Raji (cell line): Measurements from ENCODE around the gene CIITA.

ENCODE experiments used
- POLR2A ChIP-seq: IDR thresholded peaks from 2 replicates; pipeline ENCODE4 v1.6.1; 2011; ENCODE audit warnings: low read depth, low read length, control low read depth; ENCODE audit not compliant: insufficient read depth

Gene CIITA, protein sequence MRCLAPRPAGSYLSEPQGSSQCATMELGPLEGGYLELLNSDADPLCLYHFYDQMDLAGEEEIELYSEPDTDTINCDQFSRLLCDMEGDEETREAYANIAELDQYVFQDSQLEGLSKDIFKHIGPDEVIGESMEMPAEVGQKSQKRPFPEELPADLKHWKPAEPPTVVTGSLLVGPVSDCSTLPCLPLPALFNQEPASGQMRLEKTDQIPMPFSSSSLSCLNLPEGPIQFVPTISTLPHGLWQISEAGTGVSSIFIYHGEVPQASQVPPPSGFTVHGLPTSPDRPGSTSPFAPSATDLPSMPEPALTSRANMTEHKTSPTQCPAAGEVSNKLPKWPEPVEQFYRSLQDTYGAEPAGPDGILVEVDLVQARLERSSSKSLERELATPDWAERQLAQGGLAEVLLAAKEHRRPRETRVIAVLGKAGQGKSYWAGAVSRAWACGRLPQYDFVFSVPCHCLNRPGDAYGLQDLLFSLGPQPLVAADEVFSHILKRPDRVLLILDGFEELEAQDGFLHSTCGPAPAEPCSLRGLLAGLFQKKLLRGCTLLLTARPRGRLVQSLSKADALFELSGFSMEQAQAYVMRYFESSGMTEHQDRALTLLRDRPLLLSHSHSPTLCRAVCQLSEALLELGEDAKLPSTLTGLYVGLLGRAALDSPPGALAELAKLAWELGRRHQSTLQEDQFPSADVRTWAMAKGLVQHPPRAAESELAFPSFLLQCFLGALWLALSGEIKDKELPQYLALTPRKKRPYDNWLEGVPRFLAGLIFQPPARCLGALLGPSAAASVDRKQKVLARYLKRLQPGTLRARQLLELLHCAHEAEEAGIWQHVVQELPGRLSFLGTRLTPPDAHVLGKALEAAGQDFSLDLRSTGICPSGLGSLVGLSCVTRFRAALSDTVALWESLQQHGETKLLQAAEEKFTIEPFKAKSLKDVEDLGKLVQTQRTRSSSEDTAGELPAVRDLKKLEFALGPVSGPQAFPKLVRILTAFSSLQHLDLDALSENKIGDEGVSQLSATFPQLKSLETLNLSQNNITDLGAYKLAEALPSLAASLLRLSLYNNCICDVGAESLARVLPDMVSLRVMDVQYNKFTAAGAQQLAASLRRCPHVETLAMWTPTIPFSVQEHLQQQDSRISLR

DNA sequence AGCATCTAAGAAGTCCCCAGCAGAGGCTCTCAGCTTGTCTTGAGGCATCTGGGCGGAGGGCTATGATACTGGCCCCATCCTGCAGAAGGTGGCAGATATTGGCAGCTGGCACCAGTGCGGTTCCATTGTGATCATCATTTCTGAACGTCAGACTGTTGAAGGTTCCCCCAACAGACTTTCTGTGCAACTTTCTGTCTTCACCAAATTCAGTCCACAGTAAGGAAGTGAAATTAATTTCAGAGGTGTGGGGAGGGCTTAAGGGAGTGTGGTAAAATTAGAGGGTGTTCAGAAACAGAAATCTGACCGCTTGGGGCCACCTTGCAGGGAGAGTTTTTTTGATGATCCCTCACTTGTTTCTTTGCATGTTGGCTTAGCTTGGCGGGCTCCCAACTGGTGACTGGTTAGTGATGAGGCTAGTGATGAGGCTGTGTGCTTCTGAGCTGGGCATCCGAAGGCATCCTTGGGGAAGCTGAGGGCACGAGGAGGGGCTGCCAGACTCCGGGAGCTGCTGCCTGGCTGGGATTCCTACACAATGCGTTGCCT is at the start of gene CIITA:
TSS of gene CIITA (plus strand) at position 404 of the 543 bp plus-strand sequence. CDS start at position 533, 129 bp downstream.
- peak; percentile 98 for TF ChIP-seq POLR2A

DNA sequence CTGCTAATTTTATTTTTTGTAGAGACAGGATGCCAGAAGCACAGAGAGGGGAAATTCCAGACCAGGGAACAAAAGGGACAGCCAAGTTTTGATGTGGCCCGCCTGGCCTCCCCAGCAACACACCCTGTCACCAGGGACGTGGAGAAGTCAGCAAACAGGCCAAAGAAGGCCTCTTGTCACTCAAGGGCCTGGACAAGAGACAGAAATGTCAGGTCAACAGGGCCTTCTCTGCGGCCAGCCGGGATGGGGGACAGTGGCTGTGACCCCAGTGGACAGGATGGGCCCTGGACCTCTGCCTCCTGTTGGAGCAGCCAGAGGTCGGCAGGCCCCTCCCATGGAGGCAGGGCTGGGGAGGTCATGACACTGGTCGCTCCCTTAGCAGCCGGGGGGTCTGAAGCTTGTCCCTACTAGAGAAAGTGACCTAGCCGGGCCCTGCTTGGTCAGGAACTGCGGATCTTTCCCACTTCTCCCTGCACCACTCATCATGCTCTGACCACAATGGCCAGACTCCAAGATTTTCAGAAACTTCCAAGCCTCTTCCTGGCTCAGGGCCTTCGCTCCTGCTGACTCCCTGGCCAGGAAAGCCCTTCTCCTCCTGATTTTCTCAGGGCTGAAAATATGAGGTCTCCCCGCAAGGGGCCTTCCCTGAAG is 49.2 kb upstream of the CIITA start:
- no peak for TF ChIP-seq POLR2A

DNA sequence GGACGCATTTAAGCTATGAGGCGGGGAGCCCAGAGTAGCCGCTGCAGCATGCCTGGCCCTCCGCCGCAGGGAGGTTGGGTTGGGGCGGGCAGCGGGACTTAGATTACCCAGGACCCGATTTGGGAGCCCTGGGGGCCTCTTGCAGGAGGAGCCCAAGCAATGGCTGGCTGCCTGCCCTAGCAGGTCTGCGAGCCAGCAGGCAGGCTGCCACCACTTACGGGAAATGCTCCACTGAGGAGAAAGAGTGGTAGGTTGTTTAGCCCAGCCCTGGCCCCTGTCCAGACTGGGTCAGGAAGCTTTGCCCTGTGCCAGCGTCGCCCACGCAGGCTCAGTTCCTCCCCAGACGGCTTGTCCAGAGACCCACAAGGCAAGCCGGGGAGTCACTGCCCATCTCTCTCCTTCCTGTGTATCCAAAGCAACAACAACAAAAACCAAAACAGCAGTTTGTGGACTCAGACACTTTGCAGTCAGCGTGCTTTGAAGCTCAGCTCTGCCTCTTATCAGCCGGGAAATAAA is 48.1 kb upstream of the CIITA start:
- no peak for TF ChIP-seq POLR2A

DNA sequence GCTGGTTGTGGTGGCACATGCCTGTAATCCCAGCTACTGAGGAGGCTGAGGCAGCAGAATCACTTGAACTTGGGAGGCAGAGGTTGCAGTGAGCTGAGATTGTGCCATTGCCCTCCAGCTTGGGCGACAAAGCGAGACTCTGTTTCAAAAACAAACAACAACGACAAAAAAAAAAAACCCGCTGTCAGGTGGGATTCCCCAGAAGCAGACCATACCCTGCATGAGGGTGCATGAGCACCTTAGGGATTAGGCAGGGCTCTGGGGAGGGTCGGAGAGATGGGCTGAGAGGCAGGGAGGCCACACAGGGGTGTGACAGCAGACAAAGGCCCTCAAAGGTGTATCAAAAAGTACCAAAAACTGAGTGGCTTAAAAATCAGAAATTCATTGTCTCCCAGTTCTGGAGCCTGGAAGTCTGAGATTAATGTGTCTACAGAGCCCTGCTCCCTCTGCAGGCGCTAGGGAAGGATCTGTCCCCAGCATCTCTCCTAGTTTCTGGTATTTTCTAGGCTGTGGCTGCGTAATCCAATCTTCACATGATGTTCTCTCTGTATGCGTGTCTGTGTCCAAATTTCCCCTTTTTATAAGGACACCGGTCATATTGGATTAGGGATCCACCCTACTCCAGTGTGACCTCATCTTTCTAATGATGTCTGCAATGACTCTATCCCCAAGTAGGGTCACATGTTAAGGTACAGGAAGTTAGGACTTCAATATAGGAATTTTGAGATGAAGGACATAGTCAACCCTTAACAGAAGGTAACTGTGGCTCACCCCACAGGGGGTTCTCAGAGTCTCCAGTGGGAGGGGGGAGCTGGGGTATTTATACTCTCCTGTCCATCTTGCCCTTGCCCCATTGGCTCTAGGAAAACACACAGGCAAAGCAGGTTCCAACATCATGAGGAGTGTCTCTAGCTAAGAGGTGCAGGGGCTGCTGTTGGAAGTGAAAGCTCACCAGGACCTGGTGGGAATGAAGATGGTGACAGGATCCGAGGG is 44.8 kb upstream of the CIITA start:
- TF ChIP-seq POLR2A, result no peak

DNA sequence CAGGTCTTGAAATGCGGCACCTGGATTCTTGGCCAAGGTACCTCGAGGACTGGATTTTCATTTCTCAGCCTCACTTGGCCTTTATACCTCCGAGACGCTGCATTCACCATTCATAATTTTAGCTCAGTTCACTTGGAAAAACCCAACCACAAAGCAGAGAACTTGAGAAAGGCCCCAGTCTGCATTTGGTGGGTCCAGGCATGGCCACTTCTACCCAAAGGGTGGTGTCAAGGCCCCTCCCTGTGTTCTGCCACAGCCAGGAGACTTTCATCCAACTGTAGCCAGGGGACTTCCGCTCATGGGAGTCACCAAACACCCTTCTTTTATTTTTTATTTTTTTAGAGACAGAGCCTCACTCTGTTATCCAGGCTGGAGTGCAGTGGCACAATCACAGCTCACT is 43.7 kb upstream of the CIITA start:
- no peak for TF ChIP-seq POLR2A

DNA sequence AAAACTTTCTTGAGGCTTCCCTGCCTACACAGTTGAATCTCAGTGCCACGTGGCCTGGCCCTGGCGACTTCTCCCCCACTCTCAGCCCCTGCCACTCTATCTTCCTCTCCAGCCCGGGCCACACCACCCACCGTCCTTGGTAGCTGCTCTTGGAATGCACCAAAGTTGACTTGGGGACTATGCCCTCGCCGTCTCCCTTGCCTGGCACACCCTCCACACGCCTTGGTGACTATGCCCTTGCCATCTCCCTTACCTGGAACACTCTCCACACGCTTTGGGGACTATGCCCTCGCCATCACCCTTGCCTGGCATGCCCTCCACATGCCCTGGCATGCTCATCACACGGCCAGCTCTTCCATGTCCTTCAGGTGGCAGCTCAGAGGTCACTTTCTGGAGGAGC is 42.9 kb upstream of the CIITA start:
- TF ChIP-seq POLR2A, result no peak

DNA sequence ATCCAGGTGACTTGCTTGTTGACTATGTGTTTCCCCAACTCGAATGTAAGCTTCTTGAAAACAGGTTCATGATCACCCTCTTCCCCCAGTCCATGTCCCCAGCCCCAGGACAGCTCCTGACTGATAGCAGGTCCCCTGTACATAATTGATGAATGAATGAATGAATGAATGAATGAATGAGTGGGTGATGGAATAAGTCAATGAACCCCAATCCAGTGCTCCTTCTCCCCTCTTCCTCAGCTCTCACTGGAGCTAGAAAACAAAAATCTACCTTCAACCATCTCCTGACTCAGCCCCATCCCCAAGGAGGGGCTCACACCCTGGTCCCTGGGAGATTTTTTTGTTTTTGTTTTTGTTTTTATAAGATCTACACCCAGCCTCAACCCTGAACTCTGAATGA is 42.2 kb upstream of the CIITA start:
- TF ChIP-seq POLR2A, result no peak

DNA sequence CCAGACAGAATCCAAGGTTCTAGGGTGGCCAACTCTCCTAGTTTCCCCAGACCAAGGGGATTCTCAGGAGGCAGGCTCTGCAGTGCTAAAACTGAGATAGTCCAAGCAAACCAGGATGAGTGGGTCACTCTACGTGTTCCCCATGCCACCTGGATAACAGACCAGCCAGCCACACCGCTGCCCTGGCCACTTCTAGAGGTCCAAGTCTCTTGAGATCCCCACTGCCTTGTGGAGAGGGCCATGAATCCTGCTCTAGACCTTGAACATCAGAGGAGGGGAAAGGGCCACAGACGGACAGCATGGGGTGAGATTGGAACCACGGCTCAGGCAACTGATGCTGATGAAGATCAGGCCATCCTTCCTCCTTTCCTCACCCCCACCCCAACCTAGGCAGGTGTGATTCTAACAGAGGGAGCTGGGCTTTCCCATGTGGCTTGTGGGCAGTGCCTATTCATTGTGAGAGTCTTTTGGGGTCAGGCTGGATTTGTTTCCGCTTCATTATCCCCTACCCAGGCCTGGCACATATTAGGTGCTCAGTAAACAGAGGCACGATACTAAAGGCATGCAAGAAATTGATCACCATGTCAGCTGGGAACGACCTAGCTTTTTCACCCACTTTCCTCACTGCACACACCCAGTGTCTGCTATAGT is 41.6 kb upstream of the CIITA start:
- TF ChIP-seq POLR2A, result no peak

DNA sequence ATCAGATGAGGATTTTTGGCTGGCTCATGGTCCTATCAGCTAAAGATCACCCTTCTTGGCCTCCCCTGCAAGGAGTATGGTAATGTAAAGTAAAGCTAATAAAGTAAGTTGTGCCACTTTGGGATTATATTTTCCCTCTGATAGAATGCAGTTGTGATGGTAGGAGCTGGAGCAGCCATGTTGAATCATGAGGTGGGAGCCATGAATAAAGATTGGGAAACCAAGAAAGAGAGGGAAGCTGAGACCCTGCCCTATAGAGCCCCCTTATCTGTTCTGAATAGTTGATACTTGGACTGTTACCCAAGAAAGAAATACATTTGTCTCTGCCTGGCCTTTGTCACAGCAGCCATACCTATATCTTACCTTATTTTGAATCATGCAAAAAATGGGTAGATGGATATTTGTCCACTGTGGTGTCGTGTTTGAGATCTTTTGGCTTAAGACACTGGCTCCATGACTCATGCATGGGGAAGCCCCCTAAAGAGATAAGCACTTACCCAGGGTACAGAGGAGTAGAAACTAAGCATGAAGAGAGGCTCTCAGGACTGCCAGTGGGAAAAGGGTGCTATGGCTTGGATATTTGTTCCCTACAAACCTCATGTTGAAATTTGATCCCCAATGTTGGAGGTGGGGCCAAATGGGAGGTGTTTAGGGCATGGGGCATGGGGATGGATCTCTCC is 40.7 kb upstream of the CIITA start:
- no peak for TF ChIP-seq POLR2A

DNA sequence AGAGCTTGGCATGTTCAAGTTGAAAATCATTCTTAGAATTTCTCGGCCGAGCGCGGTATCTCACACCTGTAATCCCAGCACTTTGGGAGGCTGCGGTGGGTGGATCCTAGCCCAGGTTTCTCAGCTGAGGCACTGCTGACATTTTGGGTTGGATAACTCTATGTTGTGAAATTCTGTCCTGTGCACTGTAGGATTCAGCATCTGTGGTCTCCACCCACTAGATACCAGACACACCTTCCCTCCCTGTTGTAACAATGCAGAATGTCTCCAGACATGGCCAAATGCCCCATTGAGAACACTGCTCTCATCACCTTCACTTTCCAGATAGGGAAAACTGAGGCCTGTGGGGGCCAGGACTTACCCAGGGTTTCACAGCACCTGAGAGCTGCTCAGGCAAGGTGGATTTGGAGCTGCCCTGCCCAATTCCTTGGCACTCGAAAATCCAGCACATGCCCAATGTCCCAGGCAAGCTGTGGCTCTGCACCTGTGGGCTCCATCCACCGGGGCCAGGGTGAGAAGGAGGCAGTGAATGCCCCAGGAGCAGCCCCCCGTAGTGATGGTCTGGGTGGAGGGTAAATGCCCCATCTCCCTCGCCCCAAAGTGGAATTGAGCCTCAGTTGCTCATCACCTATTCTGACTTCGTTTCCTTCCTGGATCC is 38.3 kb upstream of the CIITA start:
- no peak for TF ChIP-seq POLR2A

DNA sequence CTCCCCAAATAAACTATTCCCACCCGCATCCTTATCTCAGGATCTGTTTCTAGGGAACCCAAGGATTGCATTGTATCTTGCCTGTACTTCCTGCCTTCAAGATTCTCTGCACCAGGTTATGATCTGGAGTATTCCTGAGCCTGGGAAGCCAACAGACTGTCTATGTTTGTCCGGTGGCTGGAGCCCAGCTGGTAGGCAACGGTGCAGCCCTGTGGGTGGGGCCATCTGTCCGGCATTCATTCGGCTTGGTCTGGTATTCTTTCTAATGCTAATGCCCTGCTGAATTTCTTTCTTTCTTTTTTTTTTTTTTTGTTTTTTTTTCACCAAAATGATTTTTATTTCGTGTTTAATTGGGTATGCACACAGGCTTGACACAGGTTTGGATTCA is 37.7 kb upstream of the CIITA start:
- TF ChIP-seq POLR2A, result no peak

DNA sequence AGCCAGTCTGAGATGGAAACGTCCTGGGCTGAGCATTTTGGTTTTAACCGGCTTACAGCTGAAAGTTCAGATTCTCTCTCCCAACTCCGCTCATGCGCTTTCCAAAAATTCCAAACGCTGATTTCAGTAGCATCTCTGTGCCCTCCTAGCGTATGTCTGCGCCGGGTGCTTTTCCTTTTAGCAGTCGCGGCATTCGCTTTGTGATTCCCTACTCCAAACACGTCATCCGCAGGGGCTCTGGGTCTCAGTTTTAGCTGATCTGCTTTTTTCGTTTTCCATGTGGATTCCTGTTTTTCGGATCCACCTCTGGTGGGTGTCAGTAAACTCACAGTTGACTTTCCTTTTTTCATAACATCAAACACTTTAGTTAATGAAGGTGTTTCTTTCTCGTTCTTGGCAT is 36.3 kb upstream of the CIITA start:
- TF ChIP-seq POLR2A, result no peak
